Body of pancreas (tissue), 4 donors: ENCODE data around the gene UGT1A8. TPM values are rescaled to one million over a fixed set of nuclear protein-coding genes. Genes with fewer than 3 reads are reported as not detected.

Experiments
- ATAC-seq: fragments of 150-250 bp; one replicate; pipeline ENCODE4 v1.9.1; 2016
- DNase-seq, 4 donors: peaks; one replicate each; pipeline ENCODE4 v3.0.0-alpha.2; 2019
- H3K27ac ChIP-seq, 4 donors: fragments of 200-600 bp; sonication (generic); 1 replicate in 3 of 4; 2 replicates in 1 of 4; pipeline versions ENCODE4 v1.5.1 to v1.6.1; 2016 to 2019; ENCODE audit warnings: mild to moderate bottlenecking in 1 of 4, mixed read lengths in 1 of 4, moderate library complexity in 1 of 4
- H3K27me3 ChIP-seq, 2 donors: fragments of 200-600 bp; sonication (generic); one replicate each; pipeline ENCODE4 v1.6.0; 2016; ENCODE audit warnings: mild to moderate bottlenecking in 1 of 2
- H3K36me3 ChIP-seq, 2 donors: fragments of 200-600 bp; sonication (generic); replicated peaks in 1 of 2; 2 replicates each; pipeline ENCODE4 v1.5.1; 2016; ENCODE audit warnings: low read depth in 2 of 2; ENCODE audit not compliant: insufficient read depth in 1 of 2
- H3K4me1 ChIP-seq: fragments of 200-600 bp; sonication (generic); one replicate; pipeline ENCODE4 v1.6.0; 2016
- H3K4me3 ChIP-seq, 2 donors: fragments of 200-600 bp; sonication (generic); 1 replicate in 1 of 2; 2 replicates in 1 of 2; pipeline ENCODE4 v1.5.1; 2016 to 2019
- H3K9me3 ChIP-seq, 3 donors: fragments of 200-600 bp; sonication (generic); 1 replicate in 2 of 3; 2 replicates in 1 of 3; pipeline ENCODE4 v1.5.1; 2016
- CTCF ChIP-seq, 7 experiments: fragments of 450-650 bp in 4 of 7; fragments of 200-600 bp in 3 of 7; sonication (generic) in 3 of 7; IDR thresholded peaks; one replicate each; pipeline ENCODE4 v1.5.1; 2016 to 2019; ENCODE audit warnings: antibody characterized with exemption in 7 of 7
- POLR2A ChIP-seq, 3 donors: fragments of 450-650 bp; IDR thresholded peaks; one replicate each; pipeline ENCODE4 v1.6.1; 2016; ENCODE audit warnings: antibody characterized with exemption in 3 of 3, mild to moderate bottlenecking in 2 of 3
- WGBS, 2 donors: methylation state at CpG; one replicate each; pipeline ENCODE4 v1.1.5; 2017; 5-methylcytosine and 5-hydroxymethylcytosine counted together
- intact Hi-C: fragments of 100-400 bp; cut with DNase I; formaldehyde crosslinking; loops from one replicate; pipeline ENCODE4 v1.15.1; 2023
- total RNA-seq, 2 donors: library from RNA; depleted of rRNA; stranded (reverse); fragments of >200 nt; gene quantifications; one replicate each; pipeline ENCODE4 v1.1.0, GENCODE V29; 2016

Gene UGT1A8
- total RNA-seq, 2 donors from 2014 or later, result not detected

GRCh38 chr2:233799716-233800115, 182.3 kb downstream of the UGT1A8 start:
- no peaks in the 10 kb centered on the region for H3K4me1 ChIP-seq
- ATAC-seq, result no peak
- WGBS, 2 donors, result 46 to 65% methylated on average over 2 to 5 of the region's 5 CpGs
- H3K27ac ChIP-seq, result no peak overlapping the region
- H3K4me3 ChIP-seq, result no peak overlapping the region
- no peaks in the 10 kb centered on the region for H3K27me3 ChIP-seq
- peak in 1 of 4 donors; percentile 3 for DNase-seq
- no peaks in the 10 kb centered on the region for H3K9me3 ChIP-seq
- intact Hi-C loops, result no loop called here
- H3K36me3 ChIP-seq, result no peaks in the 10 kb centered on the region
- TF ChIP-seq CTCF (IDR thresholded peaks at IDR 0.05), result no peak
- TF ChIP-seq POLR2A (IDR thresholded peaks at IDR 0.05), result no peak

- WGBS, 2 donors, result 64 to 70% methylated on average over 7 of the region's 7 CpGs
- no peaks in the 10 kb centered on the region for H3K27me3 ChIP-seq
- H3K4me1 ChIP-seq, result no peaks in the 10 kb centered on the region
- DNase-seq (no peak), ATAC-seq (no peak)
- no peaks in the 10 kb centered on the region for H3K9me3 ChIP-seq
- no peak overlapping the region for H3K27ac ChIP-seq
- TF ChIP-seq CTCF (IDR thresholded peaks at IDR 0.05), result no peak
- TF ChIP-seq POLR2A (IDR thresholded peaks at IDR 0.05), result no peak
- no peaks in the 10 kb centered on the region for H3K36me3 ChIP-seq
- H3K4me3 ChIP-seq, result no peak overlapping the region
- intact Hi-C loops, result no loop called here
Measured at GRCh38 chr2:233800208-233800607, 182.8 kb downstream of the UGT1A8 start.

- no peaks in the 10 kb centered on the region for H3K9me3 ChIP-seq
- H3K4me3 ChIP-seq, result no peak overlapping the region
- no peaks in the 10 kb centered on the region for H3K27me3 ChIP-seq
- no peak for ATAC-seq
- H3K36me3 ChIP-seq, result no peaks in the 10 kb centered on the region
- no peak for DNase-seq
- no peaks in the 10 kb centered on the region for H3K4me1 ChIP-seq
- intact Hi-C loops, result no loop called here
- H3K27ac ChIP-seq, result no peak overlapping the region
- TF ChIP-seq POLR2A (IDR thresholded peaks at IDR 0.05) (no peak), CTCF (IDR thresholded peaks at IDR 0.05) (no peak)
- 55 to 68% methylated on average over 8 to 9 of the region's 9 CpGs for WGBS, 2 donors
Measured at GRCh38 chr2:233801357-233802131, 184.1 kb downstream of the UGT1A8 start.

- DNase-seq (no peak), ATAC-seq (no peak)
Measured at GRCh38 chr2:233802132-233802815, 184.8 kb downstream of the UGT1A8 start.

More at GRCh38 chr2:233802132-233802815, 184.8 kb downstream of the UGT1A8 start:
- Histone ChIP-seq H3K36me3 (no peaks in the 10 kb centered on the region), H3K27me3 (no peaks in the 10 kb centered on the region), H3K9me3 (no peaks in the 10 kb centered on the region), H3K4me3 (no peak overlapping the region), H3K4me1 (no peaks in the 10 kb centered on the region), H3K27ac (no peak overlapping the region)
- WGBS, 2 donors, result 33 to 52% methylated on average over 1 to 3 of the region's 3 CpGs
- no peak for TF ChIP-seq POLR2A (IDR thresholded peaks at IDR 0.05)
- no peak for TF ChIP-seq CTCF (IDR thresholded peaks at IDR 0.05)
- intact Hi-C loops, result no loop called here
